Glutamatergic neuron (in vitro differentiated cells): Measurements from ENCODE around the gene EFS. TPM values are rescaled to one million over a fixed set of nuclear protein-coding genes. Genes with fewer than 3 reads are reported as not detected.
A peak's percentile ranks its signal among the peaks of the same experiment; 100 is the strongest.

Experiments
- DNase-seq: peaks from one replicate; pipeline ENCODE4 v3.0.0; 2022
- H3K27ac Mint-ChIP-seq: one replicate; pipeline ENCODE4 v1.8.0; 2020; ENCODE audit warnings: mild to moderate bottlenecking, mixed read lengths, inconsistent platforms; ENCODE audit not compliant: unreplicated experiment
- H3K27me3 Mint-ChIP-seq: one replicate; pipeline ENCODE4 v1.8.0; 2020; ENCODE audit warnings: mild to moderate bottlenecking, moderate library complexity, mixed read lengths, inconsistent platforms; ENCODE audit not compliant: unreplicated experiment
- H3K36me3 Mint-ChIP-seq: one replicate; pipeline ENCODE4 v1.8.0; 2020; ENCODE audit warnings: mild to moderate bottlenecking, mixed read lengths, inconsistent platforms; ENCODE audit not compliant: unreplicated experiment
- H3K4me1 Mint-ChIP-seq: one replicate; pipeline ENCODE4 v1.8.0; 2020; ENCODE audit warnings: mild to moderate bottlenecking, low read depth, mixed read lengths, inconsistent platforms; ENCODE audit not compliant: unreplicated experiment
- H3K4me3 Mint-ChIP-seq: one replicate; pipeline ENCODE4 v1.8.0; 2020; ENCODE audit warnings: mild to moderate bottlenecking, mixed read lengths, inconsistent platforms; ENCODE audit not compliant: unreplicated experiment
- H3K9me3 Mint-ChIP-seq: one replicate; pipeline ENCODE4 v1.8.0; 2020; ENCODE audit warnings: mild to moderate bottlenecking, moderate library complexity, mixed read lengths, inconsistent platforms; ENCODE audit not compliant: unreplicated experiment
- CTCF ChIP-seq: fragments of 200-600 bp; sonication (generic); IDR thresholded peaks from one replicate; pipeline ENCODE4 v1.5.0; 2021; ENCODE audit not compliant: partially characterized antibody, unreplicated experiment
- total RNA-seq: library from RNA; stranded (reverse); fragmentation: NEBNext Ultra II Directional; extraction: Animal tissue kit (Norgen Biotek cat#: 25700); gene quantifications from one replicate; pipeline ENCODE4 v1.2.1, GENCODE V29; 2021; ENCODE audit not compliant: unreplicated experiment

Gene EFS
- total RNA-seq, 1 donor from 2014 or later, result 90.4 TPM

DNA sequence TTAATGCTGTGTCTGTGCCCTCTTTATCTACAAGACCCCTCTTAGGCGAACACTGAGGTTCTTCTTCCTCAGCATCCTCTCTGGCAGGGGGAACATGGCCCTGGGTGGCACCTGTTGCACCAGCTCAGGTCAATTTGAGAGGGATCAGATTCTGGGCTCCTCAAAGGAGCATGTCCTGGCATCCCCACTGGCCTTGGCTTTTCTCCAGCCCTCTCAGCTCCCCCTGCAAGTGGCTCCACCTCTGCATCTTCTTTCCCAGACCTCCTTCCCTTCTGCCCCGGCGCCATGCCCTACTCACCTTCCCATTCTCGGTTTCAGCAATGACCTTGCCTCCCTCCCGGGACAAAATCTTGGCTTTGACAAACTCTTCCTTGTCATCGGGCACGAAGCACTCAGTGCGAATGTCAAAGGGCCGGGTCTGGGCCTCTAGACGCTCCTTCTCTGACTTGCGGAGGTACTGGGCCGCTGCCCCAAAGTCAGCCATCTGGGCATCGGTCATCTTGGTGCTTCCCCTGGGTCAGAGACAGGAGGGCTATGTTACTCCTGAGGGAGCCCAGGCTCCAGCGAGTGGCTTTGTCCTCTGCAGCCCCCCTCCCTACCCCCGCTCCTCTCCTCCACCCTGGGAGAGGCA lies 41.9 kb upstream of the EFS start:
- peaks cover 8% of the 10 kb centered on the region for H3K9me3 Mint-ChIP-seq
- H3K27ac Mint-ChIP-seq, result no peak overlapping the region
- peaks cover 16% of the 10 kb centered on the region for H3K27me3 Mint-ChIP-seq
- no peaks in the 10 kb centered on the region for H3K36me3 Mint-ChIP-seq
- H3K4me3 Mint-ChIP-seq, result no peak overlapping the region
- peaks cover 4% of the 10 kb centered on the region for H3K4me1 Mint-ChIP-seq
- TF ChIP-seq CTCF, result no peak
- no peak for DNase-seq

- H3K9me3 Mint-ChIP-seq, result peaks cover 11% of the 10 kb centered on the region
- no peak overlapping the region for H3K27ac Mint-ChIP-seq
- peaks cover 4% of the 10 kb centered on the region for H3K4me1 Mint-ChIP-seq
- H3K4me3 Mint-ChIP-seq, result no peak overlapping the region
- peaks cover 17% of the 10 kb centered on the region for H3K27me3 Mint-ChIP-seq
- TF ChIP-seq CTCF, result no peak
- no peaks in the 10 kb centered on the region for H3K36me3 Mint-ChIP-seq
- DNase-seq, result no peak
Measured at GRCh38 chr14:23406244-23406643, 41.3 kb upstream of the EFS start.

GRCh38 chr14:23405516-23406025 lies 40.6 kb upstream of the EFS start:
- H3K4me3 Mint-ChIP-seq, result no peak overlapping the region
- no peaks in the 10 kb centered on the region for H3K36me3 Mint-ChIP-seq
- TF ChIP-seq CTCF, result no peak
- no peak for DNase-seq
- H3K4me1 Mint-ChIP-seq, result peaks cover 4% of the 10 kb centered on the region
- H3K27ac Mint-ChIP-seq, result peak overlapping the region; percentile 12
- H3K9me3 Mint-ChIP-seq, result peaks cover 11% of the 10 kb centered on the region
- peaks cover 15% of the 10 kb centered on the region for H3K27me3 Mint-ChIP-seq

GRCh38 chr14:23405096-23405495 lies 40.1 kb upstream of the EFS start:
- H3K27ac Mint-ChIP-seq, result no peak overlapping the region
- H3K9me3 Mint-ChIP-seq, result peaks cover 11% of the 10 kb centered on the region
- H3K4me3 Mint-ChIP-seq, result no peak overlapping the region
- peaks cover 4% of the 10 kb centered on the region for H3K4me1 Mint-ChIP-seq
- DNase-seq, result no peak
- no peak for TF ChIP-seq CTCF
- H3K27me3 Mint-ChIP-seq, result peaks cover 15% of the 10 kb centered on the region
- H3K36me3 Mint-ChIP-seq, result no peaks in the 10 kb centered on the region

GRCh38 chr14:23404331-23404900 lies 39.4 kb upstream of the EFS start:
- Mint-ChIP-seq H3K4me1 (peaks cover 4% of the 10 kb centered on the region), H3K27ac (no peak overlapping the region), H3K9me3 (peaks cover 11% of the 10 kb centered on the region)

More at GRCh38 chr14:23404331-23404900, 39.4 kb upstream of the EFS start:
- DNase-seq, result no peak
- Mint-ChIP-seq H3K36me3 (no peaks in the 10 kb centered on the region), H3K4me3 (no peak overlapping the region), H3K27me3 (peaks cover 15% of the 10 kb centered on the region)
- no peak for TF ChIP-seq CTCF
